ENCODE measurements around the gene FTCD.

Gene FTCD

GRCh38 chr21:46104104-46104503 is 51.3 kb downstream of the FTCD start:
- DNase-seq, result no peak

GRCh38 chr21:46100906-46101305 is 54.5 kb downstream of the FTCD start:
- DNase-seq, result no peak

DNA sequence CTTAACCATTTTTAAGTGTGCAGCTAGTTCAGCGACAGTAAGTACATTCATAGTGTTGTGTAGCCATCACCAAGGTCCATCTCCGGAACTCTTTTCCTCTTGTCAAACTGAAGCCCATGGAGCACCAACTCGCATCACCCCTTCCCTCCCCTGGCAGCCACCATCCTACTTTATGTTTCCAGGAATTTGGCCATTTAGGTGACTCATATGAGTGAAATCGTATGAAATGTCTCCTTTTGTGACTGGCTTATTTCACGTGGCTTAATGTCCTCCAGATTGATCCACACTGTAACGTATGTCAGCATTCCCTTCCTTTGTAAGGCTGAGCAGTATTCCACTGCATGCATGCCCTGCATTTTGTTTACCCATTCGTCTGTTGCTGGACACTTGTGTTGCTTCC is 55.0 kb downstream of the FTCD start:
- DNase-seq, result no peak

GRCh38 chr21:46100020-46100419 is 55.4 kb downstream of the FTCD start:
- no peak for DNase-seq

DNA sequence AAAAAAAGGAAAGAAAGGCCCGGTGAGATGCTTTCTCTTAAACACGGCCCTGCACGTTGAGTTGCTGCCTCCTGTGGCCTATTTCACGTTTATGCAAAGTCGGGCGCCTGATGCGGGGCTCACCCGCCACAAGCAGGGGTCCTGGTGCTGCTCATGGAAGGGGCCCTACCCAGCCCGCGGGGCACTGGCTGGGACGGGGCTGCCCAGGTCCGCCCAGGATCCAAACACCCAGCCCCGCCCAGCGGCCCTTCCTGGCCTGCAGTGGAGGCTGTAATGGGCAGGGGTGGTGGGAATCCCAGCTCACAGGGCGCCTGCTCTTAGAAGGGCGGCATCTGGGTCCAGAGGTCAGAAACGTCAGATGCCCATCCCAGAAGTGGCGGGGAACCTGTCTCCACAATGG is 55.9 kb downstream of the FTCD start:
- DNase-seq, result no peak

- DNase-seq, result no peak
Measured at GRCh38 chr21:46098303-46099141, 56.9 kb downstream of the FTCD start.

GRCh38 chr21:46097336-46098293 is 57.8 kb downstream of the FTCD start, which contains the start of gene COL6A2:
Gene COL6A2, plus strand, starts transcription at chr21:46098112.
- peak; percentile 33 for DNase-seq

- DNase-seq, result no peak
Measured at GRCh38 chr21:46096596-46097335, 58.6 kb downstream of the FTCD start.

DNA sequence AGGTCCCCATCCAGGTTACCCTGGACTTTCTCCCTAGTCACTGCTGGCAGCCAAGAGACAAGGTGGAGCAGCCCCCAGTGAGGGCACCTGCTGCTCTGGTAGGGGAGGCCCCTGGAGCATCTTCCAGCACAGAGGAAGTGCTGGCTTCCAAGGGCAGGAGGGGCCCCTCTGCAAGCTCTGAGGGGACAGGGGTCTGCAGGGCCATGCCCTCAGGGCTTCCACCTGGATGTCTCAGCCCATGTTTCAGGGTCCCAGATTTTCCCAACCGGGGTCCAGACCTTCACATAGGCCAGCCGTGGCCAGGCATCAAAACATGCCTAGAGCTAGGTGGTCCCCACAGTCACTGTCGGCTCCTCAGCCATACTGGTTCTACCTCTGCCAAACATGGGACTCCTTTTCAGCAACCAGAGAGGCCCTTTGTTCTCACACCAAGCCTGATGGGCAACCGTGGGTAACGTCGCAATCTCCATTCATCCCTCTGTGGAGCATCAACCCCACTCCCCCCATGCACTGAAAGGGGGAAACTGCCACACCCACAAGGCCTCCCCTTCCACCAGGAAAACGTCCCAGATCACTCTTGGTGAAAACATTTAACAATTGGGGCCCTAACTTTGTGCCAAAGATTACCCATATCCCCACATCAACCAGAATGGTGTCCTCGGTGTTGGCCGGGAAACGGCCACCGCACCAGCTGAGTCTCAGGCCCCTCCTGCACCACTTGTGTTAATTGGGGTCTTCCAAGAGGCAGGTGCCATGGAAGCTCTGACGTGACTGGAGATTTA is 59.4 kb downstream of the FTCD start:
- DNase-seq, result no peak

DNA sequence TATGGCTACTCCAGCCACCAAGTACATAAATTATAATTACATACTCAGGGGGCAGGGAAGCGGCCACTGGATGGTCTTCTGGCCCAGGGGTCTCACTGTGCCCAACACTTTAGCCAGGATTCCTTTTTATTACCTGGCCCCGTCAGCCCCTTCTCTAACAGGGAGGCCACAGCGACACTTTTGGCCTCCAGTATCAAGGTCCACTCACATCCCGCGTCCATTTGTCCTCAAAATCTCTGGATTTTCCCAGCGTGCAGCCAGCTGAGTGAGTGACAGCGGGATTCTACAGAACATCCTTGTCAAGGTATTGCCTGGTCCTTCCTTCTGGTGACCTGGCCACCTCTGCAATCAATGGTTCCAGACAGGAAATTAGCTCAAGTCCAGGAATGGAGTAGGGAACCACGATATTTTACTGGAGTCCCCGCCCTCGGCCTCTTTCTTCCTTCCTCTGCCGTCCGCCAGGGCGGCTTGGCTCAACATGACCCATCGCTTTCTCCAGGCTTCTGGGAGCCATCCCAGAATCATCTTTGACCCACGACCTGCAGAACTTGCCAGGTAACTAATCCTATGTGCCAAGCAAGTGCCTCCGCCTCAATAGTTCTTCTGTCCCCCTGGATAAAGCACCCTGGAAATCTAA is 60.2 kb downstream of the FTCD start:
- DNase-seq, result no peak

DNA sequence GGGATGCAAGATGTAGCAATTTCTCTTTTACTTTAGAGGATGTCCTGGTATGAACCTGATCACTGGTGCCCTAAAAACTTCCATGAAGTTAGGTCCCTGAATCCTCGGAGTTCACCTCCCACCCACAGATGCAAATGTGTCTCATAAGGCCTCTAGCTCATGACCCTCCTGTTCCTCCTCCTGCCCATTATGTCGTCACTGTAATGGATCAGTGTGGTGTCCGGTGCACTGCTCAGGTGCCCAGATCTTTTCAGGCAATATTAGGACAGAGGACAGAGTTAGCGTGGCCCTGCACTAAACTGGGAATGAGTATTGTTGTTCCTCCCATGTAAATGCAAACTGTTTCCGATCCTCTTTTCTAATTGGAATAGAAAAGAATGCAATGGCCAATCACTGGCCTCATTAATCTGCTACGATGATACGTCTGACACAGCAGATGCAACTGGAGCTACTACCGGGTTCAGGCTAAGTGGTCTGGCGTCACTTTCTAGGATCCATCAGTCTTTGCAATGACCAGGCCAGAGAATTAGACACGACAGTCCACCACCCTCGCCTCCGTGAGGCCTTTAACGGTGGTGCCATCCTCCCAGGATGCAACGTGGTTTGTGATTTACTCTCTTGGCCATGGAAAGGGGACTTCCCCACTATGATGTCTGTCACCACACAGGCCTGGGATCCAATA is 60.8 kb downstream of the FTCD start:
- DNase-seq, result no peak

- DNase-seq, result no peak
Measured at GRCh38 chr21:46093668-46094400, 61.5 kb downstream of the FTCD start.

- DNase-seq, result no peak
Measured at GRCh38 chr21:46092811-46093667, 62.3 kb downstream of the FTCD start.

DNA sequence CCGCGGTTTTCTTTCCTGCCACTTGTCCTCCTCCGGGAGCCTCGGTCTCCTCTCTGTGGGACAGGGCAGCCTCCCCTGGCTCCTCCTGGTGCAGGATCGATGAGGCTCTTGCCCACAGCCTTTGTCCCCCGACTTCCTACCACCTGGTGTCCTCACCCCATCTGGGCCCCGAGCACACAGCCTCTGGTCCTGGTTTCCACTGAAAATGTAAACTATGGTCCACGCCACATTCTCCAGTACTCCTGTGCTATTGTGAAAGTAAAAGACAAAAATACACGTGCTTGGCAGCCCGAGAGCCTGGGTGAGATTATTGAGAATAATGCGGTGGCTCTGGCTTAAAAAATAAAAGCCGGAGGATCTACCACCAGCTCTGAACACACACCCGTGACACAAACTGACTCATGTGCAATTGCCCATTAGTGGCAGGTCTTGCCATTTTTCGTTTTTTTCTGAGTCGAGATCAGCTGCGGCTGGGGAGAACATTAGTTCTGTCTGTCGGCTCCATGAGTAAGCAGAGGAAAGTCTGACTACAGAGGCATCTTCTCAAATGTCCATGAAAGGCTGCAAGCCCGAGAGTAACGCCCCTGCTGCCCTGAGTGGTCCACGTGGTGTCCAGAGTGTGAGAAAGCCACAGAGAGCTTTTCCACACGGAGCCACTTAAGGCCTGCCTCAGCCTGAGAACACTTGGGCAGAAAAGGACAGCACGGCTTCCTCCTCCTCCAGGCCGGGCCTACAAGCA is 63.2 kb downstream of the FTCD start:
- no peak for DNase-seq

- DNase-seq, result no peak
Measured at GRCh38 chr21:46091631-46092025, 63.8 kb downstream of the FTCD start.

DNA sequence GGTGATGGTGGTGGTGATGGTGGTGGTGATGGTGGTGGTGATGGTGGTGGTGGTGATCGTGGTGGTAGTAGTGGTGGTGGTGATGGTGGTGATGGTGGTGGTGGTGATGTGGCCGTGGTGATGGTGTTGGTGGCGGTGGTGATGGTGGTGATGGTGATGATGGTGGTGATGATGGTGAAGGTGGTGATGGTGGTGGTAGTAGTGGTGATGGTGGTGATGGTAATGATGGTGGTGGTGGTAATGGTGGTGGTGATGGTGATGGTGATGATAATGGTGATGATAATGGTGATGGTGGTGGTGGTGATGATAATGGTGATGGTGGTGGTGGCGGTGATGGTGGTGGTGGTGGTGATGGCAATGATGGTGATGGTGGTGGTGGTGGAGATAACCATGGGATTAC is 64.3 kb downstream of the FTCD start:
- DNase-seq, result no peak

GRCh38 chr21:46089285-46089684 is 66.1 kb downstream of the FTCD start:
- no peak for DNase-seq

DNA sequence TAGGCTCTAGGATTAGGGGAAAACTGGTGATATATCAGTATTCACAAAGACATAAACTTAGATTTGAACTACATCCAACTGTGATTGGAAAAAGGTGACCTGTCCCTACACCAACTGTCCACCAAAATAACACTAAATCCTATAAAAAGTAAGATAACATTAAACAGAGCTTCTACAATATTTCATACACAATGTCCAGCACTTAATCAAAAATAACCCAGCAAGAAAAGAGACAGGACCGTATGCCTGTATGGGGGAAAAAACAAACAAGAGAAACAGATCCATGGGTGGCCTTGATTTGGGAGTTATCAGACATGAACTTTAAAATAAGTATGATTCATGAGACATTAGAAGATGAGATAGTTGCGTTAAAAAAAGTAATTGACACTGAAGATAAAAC is 67.2 kb downstream of the FTCD start:
- no peak for DNase-seq

DNA sequence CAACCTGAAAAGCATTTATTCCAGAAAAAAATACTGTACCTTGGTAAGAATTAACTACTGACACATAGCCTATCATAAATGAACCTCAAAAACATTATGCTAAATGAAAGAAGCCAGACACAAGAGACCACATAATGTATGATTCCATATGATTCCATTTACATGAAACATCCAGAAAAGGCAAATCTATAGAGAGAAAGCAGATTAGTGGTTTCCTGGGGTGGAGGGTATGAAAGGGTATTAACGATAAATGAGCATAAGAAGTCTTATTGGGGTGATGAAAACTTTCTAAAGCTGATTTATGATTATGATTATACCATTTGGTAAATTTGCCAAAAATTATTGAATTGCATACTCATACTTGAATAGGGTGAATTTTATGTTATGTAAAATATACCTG is 67.7 kb downstream of the FTCD start:
- DNase-seq, result no peak
